ENCODE measurements around the gene TK1.
"Not testable (repeated sequence)": the region's sequence is repeated elsewhere in the genome, so short reads cannot be mapped to it uniquely, and the experiment has no call there.

Gene TK1

GRCh38 chr17:78148286-78149016 is 38.4 kb downstream of the TK1 start:
- DNase-seq (ENCODE audit: low spot score), result no peak

GRCh38 chr17:78147315-78147998 is 39.4 kb downstream of the TK1 start:
- no peak for DNase-seq (ENCODE audit: low spot score)

- no peak for DNase-seq (ENCODE audit: low spot score)
These were observed 40.0 kb downstream of the TK1 start for GRCh38 chr17:78146881-78147280.

GRCh38 chr17:78146471-78146869 is 40.4 kb downstream of the TK1 start:
- DNase-seq (ENCODE audit: low spot score), result no peak

- DNase-seq (ENCODE audit: low spot score), result no peak
These were observed 41.9 kb downstream of the TK1 start for GRCh38 chr17:78144736-78145641.

GRCh38 chr17:78144147-78144719 is 42.6 kb downstream of the TK1 start:
- no peak for DNase-seq (ENCODE audit: low spot score)

GRCh38 chr17:78143214-78144146 is 43.4 kb downstream of the TK1 start:
- no peak for DNase-seq (ENCODE audit: low spot score)

- DNase-seq (ENCODE audit: low spot score), result no peak
These were observed 44.6 kb downstream of the TK1 start for GRCh38 chr17:78142119-78142861.

GRCh38 chr17:78141437-78142118 is 45.3 kb downstream of the TK1 start:
- no peak for DNase-seq (ENCODE audit: low spot score)

- peak; percentile 96 for DNase-seq (ENCODE audit: low spot score)
These were observed 46.4 kb downstream of the TK1 start for GRCh38 chr17:78140169-78141051.

- not testable (repeated sequence) for DNase-seq (ENCODE audit: low spot score)
These were observed 47.0 kb downstream of the TK1 start for GRCh38 chr17:78139861-78140168.

- no peak for DNase-seq (ENCODE audit: low spot score)
These were observed 48.4 kb downstream of the TK1 start for GRCh38 chr17:78138204-78139060.

- DNase-seq (ENCODE audit: low spot score), result no peak
These were observed 49.3 kb downstream of the TK1 start for GRCh38 chr17:78137392-78138203.

GRCh38 chr17:78135858-78136500 is 50.9 kb downstream of the TK1 start:
- no peak for DNase-seq (ENCODE audit: low spot score)

GRCh38 chr17:78134899-78135385 is 51.9 kb downstream of the TK1 start:
- DNase-seq (ENCODE audit: low spot score), result no peak
